Duodenal mucosa (tissue), 2 donors: Measurements from ENCODE around the gene SHISA3.

ENCODE experiments used
- H3K27ac ChIP-seq: one replicate; pipeline ENCODE4 v1.7.0; 2013; ENCODE audit warnings: low read depth, low read length
- H3K27me3 ChIP-seq, 2 donors: one replicate each; pipeline ENCODE4 v1.7.0; 2013; ENCODE audit warnings: low read length in 2 of 2, control low read depth in 1 of 2; ENCODE audit not compliant: insufficient read depth in 2 of 2, control insufficient read depth in 1 of 2
- H3K36me3 ChIP-seq, 2 donors: one replicate each; pipeline ENCODE4 v1.7.0; 2013; ENCODE audit warnings: low read length in 2 of 2, control low read depth in 1 of 2; ENCODE audit not compliant: insufficient read depth in 2 of 2, control insufficient read depth in 1 of 2
- H3K4me1 ChIP-seq, 2 donors: one replicate each; pipeline ENCODE4 v1.7.0; 2013; ENCODE audit warnings: low read length in 2 of 2, control low read depth in 1 of 2; ENCODE audit not compliant: insufficient read depth in 2 of 2, control insufficient read depth in 1 of 2
- H3K4me3 ChIP-seq, 2 donors: one replicate each; pipeline ENCODE4 v1.7.0; 2013; ENCODE audit warnings: low read length in 2 of 2, low read depth in 1 of 2
- H3K9ac ChIP-seq, 2 donors: one replicate each; pipeline ENCODE4 v1.7.0; 2013; ENCODE audit warnings: low read length in 2 of 2, low read depth in 1 of 2
- H3K9me3 ChIP-seq, 2 donors: one replicate each; pipeline ENCODE4 v1.7.0; 2013; ENCODE audit warnings: low read length in 2 of 2, control low read depth in 1 of 2; ENCODE audit not compliant: control insufficient read depth in 1 of 2

The SHISA3 gene

GRCh38 chr4:42390622-42391354 lies 6.5 kb upstream of the SHISA3 start:
- Histone ChIP-seq H3K27me3 (peaks cover 4 to 12% of the 10 kb centered on the region in 2 donors), H3K36me3 (no peaks in the 10 kb centered on the region), H3K4me1 (peaks cover 11% of the 10 kb centered on the region in 2 donors), H3K9me3 (no peaks in the 10 kb centered on the region), H3K27ac (no peak overlapping the region), H3K9ac (no peak overlapping the region), H3K4me3 (peak overlapping the region in 1 of 2 donors; percentile 4)

GRCh38 chr4:42391355-42391664 lies 6.0 kb upstream of the SHISA3 start:
- peaks cover 11 to 12% of the 10 kb centered on the region in 2 donors for H3K4me1 ChIP-seq
- H3K4me3 ChIP-seq = no peak overlapping the region
- no peak overlapping the region for H3K9ac ChIP-seq
- H3K9me3 ChIP-seq = no peaks in the 10 kb centered on the region
- no peak overlapping the region for H3K27ac ChIP-seq
- H3K27me3 ChIP-seq = peaks cover 6 to 16% of the 10 kb centered on the region in 2 donors
- H3K36me3 ChIP-seq = no peaks in the 10 kb centered on the region

DNA sequence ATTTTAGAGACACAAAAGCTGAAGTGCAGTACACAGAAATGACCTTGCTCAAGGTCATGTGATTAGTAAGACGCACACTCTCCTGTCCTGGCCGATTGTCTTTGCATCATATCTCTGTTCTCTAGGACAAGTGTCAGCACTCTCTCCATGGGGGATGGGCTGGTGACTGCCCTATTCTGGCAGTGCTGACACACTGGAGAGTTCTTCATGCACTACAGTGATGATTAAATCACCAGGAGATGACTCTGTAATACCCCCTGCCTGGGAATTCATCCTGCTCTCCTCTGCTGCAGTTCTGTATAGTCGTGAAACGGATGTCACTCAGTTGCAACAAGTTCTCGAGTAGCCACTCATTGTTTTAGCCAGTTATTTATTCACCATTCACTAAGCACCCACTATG lies 5.3 kb upstream of the SHISA3 start:
- Histone ChIP-seq H3K36me3 (no peaks in the 10 kb centered on the region), H3K27ac (no peak overlapping the region), H3K4me1 (peaks cover 18% of the 10 kb centered on the region in 2 donors), H3K4me3 (no peak overlapping the region), H3K9ac (no peak overlapping the region), H3K27me3 (peaks cover 13 to 23% of the 10 kb centered on the region in 2 donors), H3K9me3 (no peaks in the 10 kb centered on the region)

- H3K27ac ChIP-seq = no peak overlapping the region
- no peak overlapping the region for H3K4me3 ChIP-seq
- H3K9ac ChIP-seq = no peak overlapping the region
- H3K9me3 ChIP-seq = no peaks in the 10 kb centered on the region
- H3K4me1 ChIP-seq = peaks cover 19% of the 10 kb centered on the region in 2 donors
- H3K27me3 ChIP-seq = peaks cover 16 to 28% of the 10 kb centered on the region in 2 donors
- no peaks in the 10 kb centered on the region for H3K36me3 ChIP-seq
Observed at GRCh38 chr4:42392436-42392835, 4.9 kb upstream of the SHISA3 start.

- Histone ChIP-seq H3K27ac (no peak overlapping the region), H3K9ac (no peak overlapping the region), H3K36me3 (no peaks in the 10 kb centered on the region), H3K9me3 (no peaks in the 10 kb centered on the region), H3K27me3 (peaks cover 40 to 55% of the 10 kb centered on the region in 2 donors), H3K4me1 (peaks cover 23 to 33% of the 10 kb centered on the region in 2 donors), H3K4me3 (no peak overlapping the region)
Observed at GRCh38 chr4:42395595-42395994, 1.7 kb upstream of the SHISA3 start.

DNA sequence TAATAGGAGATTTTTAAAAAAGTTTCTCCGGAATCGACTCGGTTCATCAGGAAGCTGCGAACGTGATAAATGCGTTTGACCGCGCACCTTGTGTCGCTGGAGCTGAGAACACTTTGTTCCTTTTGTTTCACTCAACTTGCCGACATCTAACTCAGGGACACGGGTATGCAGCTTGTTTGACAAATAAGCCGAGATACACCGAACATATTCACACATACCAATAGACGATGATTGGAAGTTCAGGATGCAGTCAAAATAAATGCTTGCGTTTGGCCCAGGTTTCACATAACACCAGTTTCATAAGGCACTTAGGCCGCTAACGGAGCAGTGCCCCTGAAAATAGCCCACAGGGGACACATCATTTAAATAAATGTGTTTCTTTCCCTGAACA lies 932 bp upstream of the SHISA3 start:
- Histone ChIP-seq H3K9ac (no peak overlapping the region), H3K27me3 (peaks cover 43 to 63% of the 10 kb centered on the region in 2 donors), H3K36me3 (no peaks in the 10 kb centered on the region), H3K27ac (no peak overlapping the region), H3K4me3 (peak overlapping the region; percentile 63 to 69), H3K9me3 (no peaks in the 10 kb centered on the region), H3K4me1 (peaks cover 15 to 28% of the 10 kb centered on the region in 2 donors)

DNA sequence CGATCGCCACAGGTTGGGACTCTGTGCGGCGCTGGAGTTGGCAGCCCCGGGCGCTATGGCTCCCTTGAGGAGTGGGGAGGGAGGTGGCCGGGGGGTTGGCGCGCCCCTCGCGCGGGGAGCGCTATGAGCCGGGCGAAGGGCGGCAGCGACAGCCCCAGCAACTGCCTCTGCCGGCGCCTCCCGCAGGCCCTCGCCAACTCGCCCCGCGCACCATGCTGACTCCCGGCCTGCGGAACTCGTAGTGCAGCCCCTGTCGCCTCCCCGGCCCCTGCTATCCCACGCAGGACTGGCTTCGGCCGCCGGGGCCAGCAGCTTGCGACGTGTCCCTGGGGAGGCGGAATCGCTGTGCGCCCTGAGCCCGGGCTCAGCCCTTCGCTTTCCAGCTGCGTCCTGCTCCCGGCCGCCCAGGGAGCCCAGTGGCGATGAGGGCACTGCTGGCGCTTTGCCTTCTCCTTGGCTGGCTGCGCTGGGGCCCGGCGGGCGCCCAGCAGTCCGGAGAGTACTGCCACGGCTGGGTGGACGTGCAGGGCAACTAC lies 415 bp downstream of the SHISA3 start:
- no peaks in the 10 kb centered on the region for H3K36me3 ChIP-seq
- H3K27me3 ChIP-seq = peaks cover 43 to 63% of the 10 kb centered on the region in 2 donors
- no peak overlapping the region for H3K9ac ChIP-seq
- H3K4me1 ChIP-seq = peaks cover 13 to 25% of the 10 kb centered on the region in 2 donors
- peak overlapping the region; percentile 63 to 69 for H3K4me3 ChIP-seq
- no peaks in the 10 kb centered on the region for H3K9me3 ChIP-seq
- no peak overlapping the region for H3K27ac ChIP-seq

GRCh38 chr4:42398171-42398870 lies 1.0 kb downstream of the SHISA3 start:
- H3K4me3 ChIP-seq = peak overlapping the region; percentile 63 to 69
- H3K9ac ChIP-seq = no peak overlapping the region
- no peaks in the 10 kb centered on the region for H3K9me3 ChIP-seq
- H3K4me1 ChIP-seq = peaks cover 13 to 25% of the 10 kb centered on the region in 2 donors
- no peaks in the 10 kb centered on the region for H3K36me3 ChIP-seq
- peaks cover 43 to 63% of the 10 kb centered on the region in 2 donors for H3K27me3 ChIP-seq
- H3K27ac ChIP-seq = no peak overlapping the region

- H3K27me3 ChIP-seq = peaks cover 43 to 63% of the 10 kb centered on the region in 2 donors
- peaks cover 13 to 25% of the 10 kb centered on the region in 2 donors for H3K4me1 ChIP-seq
- no peak overlapping the region for H3K9ac ChIP-seq
- H3K4me3 ChIP-seq = peak overlapping the region; percentile 63 to 69
- no peaks in the 10 kb centered on the region for H3K36me3 ChIP-seq
- H3K27ac ChIP-seq = no peak overlapping the region
- H3K9me3 ChIP-seq = no peaks in the 10 kb centered on the region
Observed at GRCh38 chr4:42398871-42399331, 1.6 kb downstream of the SHISA3 start.

DNA sequence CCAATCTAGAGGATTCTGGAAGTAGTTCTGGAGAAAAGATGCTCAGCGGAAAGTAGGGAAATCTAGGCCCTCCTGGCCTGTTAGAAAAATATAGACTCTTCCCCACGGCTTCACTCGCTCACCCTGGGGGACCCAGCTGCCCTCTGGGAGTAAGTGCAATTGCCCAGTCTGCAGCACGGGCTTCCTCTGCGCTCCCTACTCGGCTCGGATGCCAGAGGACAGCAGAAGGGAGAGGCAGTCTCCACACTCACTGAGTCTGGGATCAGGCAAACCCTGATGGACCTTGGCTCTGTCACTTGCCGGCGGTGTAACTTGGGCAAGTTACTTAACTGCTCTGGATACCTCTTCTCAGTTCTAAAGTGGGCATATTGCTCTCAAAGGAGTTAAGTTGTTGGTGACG lies 2.1 kb downstream of the SHISA3 start:
- Histone ChIP-seq H3K27ac (no peak overlapping the region), H3K27me3 (peaks cover 43 to 63% of the 10 kb centered on the region in 2 donors), H3K4me3 (peak overlapping the region; percentile 63 to 69)

More for the DNA sequence above, 2.1 kb downstream of the SHISA3 start:
- no peaks in the 10 kb centered on the region for H3K9me3 ChIP-seq
- H3K4me1 ChIP-seq = peaks cover 13 to 25% of the 10 kb centered on the region in 2 donors
- no peaks in the 10 kb centered on the region for H3K36me3 ChIP-seq
- H3K9ac ChIP-seq = no peak overlapping the region
